ENCODE measurements around the gene ARID3C. TPM values are rescaled to one million over a fixed set of nuclear protein-coding genes. Genes with fewer than 3 reads are reported as not detected.

Gene ARID3C
- total RNA-seq, 1 experiment from 2014 or later = 0.42 TPM

- ChIA-PET CTCF (interaction anchor here (1.0 to 2.5 kb wide), 11 partner anchors 10 to 85 kb away, joined by 3 to 21 read pairs (median 6); partner anchors contain the start of genes GALT and RPP25L), POLR2A (interaction anchor here (0.8 to 1.6 kb wide), 2 partner anchors 12 to 13 kb away, joined by 3 to 7 read pairs; partner anchors contain the start of gene DCTN3), RAD21 (ENCODE audit: low non-redundant PET in 1 of 2, low total read pairs in 2 of 2, uncharacterized antibody in 2 of 2, unreplicated experiment in 2 of 2) (no interaction called here)
- H3K79me2 ChIP-seq (ENCODE audit: insufficient read depth, low read length) = peaks cover 27% of the 10 kb centered on the region
- H3K27ac ChIP-seq (ENCODE audit: low read depth, low read length) = no peak overlapping the region
- peaks cover 4% of the 10 kb centered on the region; the same call in 1 of the 2 replicates for H3K27me3 ChIP-seq (ENCODE audit: insufficient read depth, low read length)
- no TSS peak for BruUV-seq (replicated peaks)
- no peaks in the 10 kb centered on the region for H3K9me2 ChIP-seq (ENCODE audit: insufficient read depth)
- peaks cover 0 to 12% of the 10 kb centered on the region in 2 experiments; a peak in 2 of 4 replicates for H3K36me3 ChIP-seq (ENCODE audit: control insufficient read depth in 1 of 2, insufficient read depth in 2 of 2, low read length in 2 of 2)
- ATAC-seq (no peak), DNase-seq (ENCODE audit: low read depth, low spot score) (no peak)
- H3K4me2 ChIP-seq (ENCODE audit: low read length) = no peak overlapping the region
- H3K4me1 ChIP-seq (ENCODE audit: control insufficient read depth in 1 of 2, insufficient read depth in 2 of 2, low read length in 2 of 2) = peaks cover 11 to 45% of the 10 kb centered on the region in 2 experiments
- H3K4me3 ChIP-seq (replicated peaks in 1 of 2; ENCODE audit: low read depth in 1 of 2, low read length in 2 of 2) = no peak overlapping the region
- TF ChIP-seq EZH2phosphoT487 (IDR thresholded peaks at IDR 0.05; ENCODE audit: borderline replicate concordance) (no peak), TCF7L2 (IDR thresholded peaks at IDR 0.05; ENCODE audit: borderline replicate concordance, extremely low read depth, insufficient read depth, insufficient read length) (no peak), EGR1 (IDR thresholded peaks at IDR 0.05; ENCODE audit: low read depth) (no peak), ZNF274 (IDR thresholded peaks at IDR 0.05; ENCODE audit: low read depth, low read length) (no peak), SP1 (IDR thresholded peaks at IDR 0.05; ENCODE audit: low read depth) (no peak), ATF3 (IDR thresholded peaks at IDR 0.05) (no peak), YY1 (IDR thresholded peaks at IDR 0.05; ENCODE audit: extremely low read depth, insufficient replicate concordance, low read depth, low read length) (no peak), SRF (IDR thresholded peaks at IDR 0.05; ENCODE audit: low read depth) (no peak), MAX (IDR thresholded peaks at IDR 0.05) (no peak), REST (IDR thresholded peaks at IDR 0.05; ENCODE audit: low read depth) (no peak), ZFX (IDR thresholded peaks at IDR 0.05) (no peak), FOSL1 (IDR thresholded peaks at IDR 0.05; ENCODE audit: low read depth) (no peak)
- intact Hi-C loops (cut with micrococcal nuclease) = no loop called here
- H2AFZ ChIP-seq (ENCODE audit: low read depth, low read length, poor library complexity, severe bottlenecking) = no peak overlapping the region
- no peaks in the 10 kb centered on the region for H4K20me1 ChIP-seq (ENCODE audit: insufficient read depth)
- no peak overlapping the region for H3K9ac ChIP-seq (ENCODE audit: low read length)
- H3K9me3 ChIP-seq (ENCODE audit: control insufficient read depth in 1 of 2, insufficient read depth in 1 of 2, low read depth in 1 of 2, low read length in 2 of 2) = no peaks in the 10 kb centered on the region
Observed at GRCh38 chr9:34633166-34633565, 4.3 kb upstream of the ARID3C start.

Measured in HCT116 (cell line).